ENCODE results near the gene NUCB1.
"Not testable (repeated sequence)": the region's sequence is repeated elsewhere in the genome, so short reads cannot be mapped to it uniquely, and the experiment has no call there.

Gene NUCB1

GRCh38 chr19:48874303-48875135 lies 25.6 kb upstream of the NUCB1 start:
- no peak for DNase-seq

GRCh38 chr19:48876043-48876981 lies 23.8 kb upstream of the NUCB1 start:
- not testable (repeated sequence) for DNase-seq

GRCh38 chr19:48877855-48878195 lies 22.3 kb upstream of the NUCB1 start:
- no peak for DNase-seq

GRCh38 chr19:48878196-48879024 lies 21.7 kb upstream of the NUCB1 start:
- no peak for DNase-seq

GRCh38 chr19:48879025-48879637 lies 21.0 kb upstream of the NUCB1 start:
- DNase-seq: no peak

- DNase-seq: not testable (repeated sequence)
Observed at GRCh38 chr19:48879696-48880095, 20.4 kb upstream of the NUCB1 start.

- DNase-seq: no peak
Observed at GRCh38 chr19:48881741-48882657, 18.1 kb upstream of the NUCB1 start.

- no peak for DNase-seq
Observed at GRCh38 chr19:48883726-48884125, 16.4 kb upstream of the NUCB1 start.

- DNase-seq: no peak
Observed at GRCh38 chr19:48887861-48888612, 12.1 kb upstream of the NUCB1 start.

GRCh38 chr19:48889496-48889895 lies 10.6 kb upstream of the NUCB1 start:
- DNase-seq: not testable (repeated sequence)

- no peak for DNase-seq
Observed at GRCh38 chr19:48890551-48890950, 9.6 kb upstream of the NUCB1 start.

- DNase-seq: no peak
Observed at GRCh38 chr19:48895226-48895625, 4.9 kb upstream of the NUCB1 start.

- DNase-seq: no peak
Observed at GRCh38 chr19:48896191-48896720, 3.9 kb upstream of the NUCB1 start.

GRCh38 chr19:48897181-48897580 lies 2.9 kb upstream of the NUCB1 start:
- no peak for DNase-seq

- not testable (repeated sequence) for DNase-seq
Observed at GRCh38 chr19:48899386-48899749, 744 bp upstream of the NUCB1 start.

- DNase-seq: no peak
Observed at GRCh38 chr19:48900477-48901406, 630 bp downstream of the NUCB1 start.

- DNase-seq: not testable (repeated sequence)
Observed at GRCh38 chr19:48902291-48902690, 2.2 kb downstream of the NUCB1 start.

- DNase-seq: not testable (repeated sequence)
Observed at GRCh38 chr19:48903788-48904187, 3.7 kb downstream of the NUCB1 start.

- no peak for DNase-seq
Observed at GRCh38 chr19:48905664-48906063, 5.6 kb downstream of the NUCB1 start.
